HG03280 (cell line): ENCODE results near the gene NELFA.

Experiments
- ATAC-seq: cut with Tn5 transposase; IDR thresholded peaks from one replicate; pipeline ENCODE4 v1.9.1; 2021; ENCODE audit warnings: mild to moderate bottlenecking, moderate library complexity; ENCODE audit not compliant: unreplicated experiment

NELFA gene

DNA sequence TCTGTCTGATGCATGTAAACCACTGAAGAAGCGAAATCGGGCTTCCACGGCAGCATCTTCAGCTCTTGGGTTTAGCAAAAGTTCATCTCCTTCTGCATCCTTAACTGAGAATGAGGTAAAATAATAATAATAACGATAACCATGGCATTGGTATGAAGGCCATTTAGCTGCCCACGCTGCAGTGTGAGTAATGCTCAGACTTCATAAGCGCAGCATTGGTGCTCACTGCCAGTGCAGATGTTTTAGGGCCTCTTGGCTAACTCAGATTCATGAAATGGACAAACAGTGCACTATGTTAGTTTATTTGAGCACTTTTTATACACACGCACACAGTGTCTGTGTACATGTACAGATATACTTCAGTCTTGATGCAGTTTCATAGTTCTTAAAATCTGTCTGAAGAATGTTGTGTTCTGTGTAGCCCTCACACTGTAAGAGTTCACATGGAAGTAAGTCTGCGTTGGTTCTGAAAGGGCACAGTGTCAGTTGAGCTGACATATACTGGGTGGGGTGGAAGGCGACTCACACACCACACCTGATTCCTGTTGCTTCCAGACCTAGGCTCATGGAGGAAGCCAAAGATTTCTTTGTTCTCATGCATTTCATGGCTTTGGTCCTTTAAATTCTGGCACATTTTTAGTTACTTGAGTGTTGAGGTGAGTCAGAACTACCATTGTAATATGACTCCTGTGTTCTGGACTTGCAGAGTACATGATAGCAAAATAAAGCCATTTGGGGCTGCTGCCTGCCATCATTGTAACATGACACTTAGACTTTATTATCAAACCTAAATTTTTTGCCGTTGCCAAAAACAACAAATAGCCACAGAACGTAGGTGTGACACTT is 68.9 kb downstream of the NELFA start:
- ATAC-seq = no peak

DNA sequence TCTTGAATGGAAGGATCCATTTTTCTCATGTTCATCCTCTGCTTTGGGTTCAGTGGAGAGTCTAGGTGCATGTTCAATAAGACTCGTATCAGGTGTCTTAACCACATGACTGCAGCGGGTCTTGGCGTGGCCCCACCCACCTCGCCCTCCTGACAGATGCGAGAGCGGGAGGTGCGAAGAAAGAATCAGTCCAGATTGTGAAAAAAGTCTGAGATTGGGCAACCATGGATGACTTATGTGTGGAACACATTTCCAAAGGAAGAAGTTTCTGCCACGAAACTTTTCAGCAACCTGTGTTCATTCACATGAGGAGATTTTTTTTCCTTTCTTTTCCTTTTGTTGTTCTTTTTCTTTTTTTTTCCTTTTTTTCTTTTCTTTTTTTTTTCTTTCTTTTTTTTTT is 70.7 kb downstream of the NELFA start:
- no peak for ATAC-seq

DNA sequence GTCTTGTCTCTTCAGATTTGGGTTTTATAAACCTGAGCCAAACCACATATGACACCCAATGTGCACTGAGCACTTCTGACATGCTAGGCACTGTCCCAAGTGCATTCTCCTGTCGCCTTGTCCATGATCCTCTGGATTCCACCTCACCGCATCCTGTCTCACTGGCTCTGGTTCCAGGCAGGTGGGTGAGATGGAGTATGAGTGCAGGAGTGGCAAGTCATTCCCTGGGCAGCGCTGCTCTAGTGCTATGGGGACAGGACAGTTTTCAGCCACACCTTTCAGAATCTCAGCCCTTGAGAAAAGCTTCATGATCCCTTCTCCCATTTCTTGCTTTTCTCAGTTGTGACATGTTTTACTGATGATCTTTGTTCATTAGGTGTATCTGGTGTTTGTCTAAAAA is 71.2 kb downstream of the NELFA start:
- no peak for ATAC-seq

DNA sequence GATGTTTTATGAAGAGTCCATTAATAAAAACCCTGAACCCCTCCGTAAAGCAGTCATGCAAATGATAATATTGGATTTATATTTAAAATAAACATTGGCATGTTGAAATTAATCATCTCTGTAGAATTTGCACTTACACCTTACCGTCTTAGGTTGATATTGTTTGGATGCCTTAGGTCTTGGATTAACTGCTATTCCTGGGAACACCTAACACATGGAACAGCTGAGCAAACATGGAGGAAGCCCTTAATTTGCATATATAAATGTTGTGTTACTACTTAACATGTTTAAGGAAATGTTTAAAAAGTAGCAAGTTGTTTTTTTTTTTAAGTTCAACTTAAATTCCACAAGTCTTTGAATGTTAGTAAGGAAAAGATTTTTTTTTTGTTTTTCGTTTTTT is 75.1 kb downstream of the NELFA start:
- no peak for ATAC-seq

DNA sequence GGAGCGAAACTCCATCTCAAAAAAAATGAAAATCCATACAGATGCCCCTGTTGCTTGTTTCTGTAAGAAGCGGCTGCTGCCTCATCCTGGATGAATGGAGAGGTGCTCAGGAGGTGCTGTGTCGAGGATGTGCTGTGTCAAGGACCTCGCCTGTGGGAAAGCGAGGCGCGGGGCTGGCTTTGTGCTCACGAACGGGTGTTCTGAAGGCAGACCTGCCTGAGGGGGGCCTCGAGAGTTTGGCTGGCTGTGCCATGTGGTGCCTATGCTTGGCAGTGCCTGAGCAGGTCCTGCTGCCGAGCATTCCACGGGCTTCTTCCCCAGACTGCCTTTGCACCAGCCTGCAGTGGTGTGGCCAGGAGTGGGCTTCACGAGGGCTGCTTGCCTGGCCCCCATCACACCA is 76.0 kb downstream of the NELFA start:
- ATAC-seq = no peak
